Frontal cortex (tissue), 4 donors: ENCODE results near the gene ZCCHC12. TPM values are rescaled to one million over a fixed set of nuclear protein-coding genes. Genes with fewer than 3 reads are reported as not detected.

Experiments used
- DNase-seq, 2 donors: peaks; one replicate each; pipeline ENCODE4 v3.0.0; 2012; ENCODE audit warnings: low spot score in 2 of 2
- FAIRE-seq: peaks from 2 replicates; lab custom pipeline; 2012; peaks lifted over from hg19 to GRCh38; lab: Jason Lieb, UNC
- total RNA-seq: library from RNA; depleted of rRNA; stranded (reverse); fragments of >200 nt; gene quantifications from one replicate; pipeline ENCODE4 v1.2.3, GENCODE V29; 2014
- donor health status: control.
- donor health status: control.
- donor health status: control.

ZCCHC12 gene
- total RNA-seq, 1 donor from 2014 or later = 61.6 TPM

- FAIRE-seq (no peak), DNase-seq (no peak)
Measured at GRCh38 chrX:118864063-118864635, 40.5 kb downstream of the ZCCHC12 start.

GRCh38 chrX:118865231-118865630, 41.6 kb downstream of the ZCCHC12 start:
- no peak for DNase-seq

GRCh38 chrX:118867251-118867650, 43.6 kb downstream of the ZCCHC12 start:
- DNase-seq (no peak), FAIRE-seq (no peak)

More at GRCh38 chrX:118865231-118865630, 41.6 kb downstream of the ZCCHC12 start:
- no peak for FAIRE-seq

- FAIRE-seq (no peak), DNase-seq (no peak)
Measured at GRCh38 chrX:118872102-118872566, 48.5 kb downstream of the ZCCHC12 start.

Other genes starting within 250 kb of the ZCCHC12 start
- 2.9 TPM for gene IL13RA1, start 96.2 kb upstream of the ZCCHC12 start, total RNA-seq
- gene LONRF3, start 150.8 kb downstream of the ZCCHC12 start, total RNA-seq = 1.6 TPM
- not detected for gene CT47C1, start 249.2 kb downstream of the ZCCHC12 start, total RNA-seq